Neural progenitor cell (in vitro differentiated cells): ENCODE data around the gene TRIM4. TPM values are rescaled to one million over a fixed set of nuclear protein-coding genes. Genes with fewer than 3 reads are reported as not detected.

Experiments
- DNase-seq: peaks from one replicate; pipeline ENCODE4 v3.0.0-alpha.2; 2016; ENCODE audit warnings: low spot score
- H2AFZ ChIP-seq: fragments of 200-600 bp; sonication (generic); replicated peaks from 2 replicates; pipeline ENCODE4 v1.6.1; 2016; ENCODE audit warnings: antibody characterized with exemption
- H3F3A ChIP-seq: fragments of 200-600 bp; sonication (generic); 2 replicates; pipeline ENCODE4 v1.6.1; 2016; ENCODE audit warnings: antibody characterized with exemption, low read depth
- H3K27ac ChIP-seq: fragments of 200-600 bp; sonication (generic); 2 replicates; pipeline ENCODE4 v1.5.1; 2016; ENCODE audit warnings: mild to moderate bottlenecking
- H3K27me3 ChIP-seq: fragments of 200-600 bp; sonication (generic); 2 replicates; pipeline ENCODE4 v1.6.1; 2016; ENCODE audit warnings: mild to moderate bottlenecking, moderate library complexity
- H3K36me3 ChIP-seq: fragments of 200-600 bp; sonication (generic); 2 replicates; pipeline ENCODE4 v1.5.1; 2016
- H3K4me1 ChIP-seq: fragments of 200-600 bp; sonication (generic); 2 replicates; pipeline ENCODE4 v1.6.1; 2016; ENCODE audit warnings: mixed run types
- H3K4me2 ChIP-seq: fragments of 200-600 bp; sonication (generic); 2 replicates; pipeline ENCODE4 v1.6.1; 2016
- H3K4me3 ChIP-seq: fragments of 200-600 bp; sonication (generic); 2 replicates; pipeline ENCODE4 v1.5.1; 2016
- H3K79me2 ChIP-seq: fragments of 200-600 bp; sonication (generic); 2 replicates; pipeline ENCODE4 v1.6.1; 2016; ENCODE audit warnings: low read depth
- H3K9ac ChIP-seq: fragments of 200-600 bp; sonication (generic); 2 replicates; pipeline ENCODE4 v1.6.1; 2016
- H3K9me3 ChIP-seq: fragments of 200-600 bp; sonication (generic); 2 replicates; pipeline ENCODE4 v1.5.1; 2016; ENCODE audit warnings: low read depth
- H4K20me1 ChIP-seq: fragments of 200-600 bp; sonication (generic); 2 replicates; pipeline ENCODE4 v1.6.1; 2016; ENCODE audit warnings: low read depth
- H3K27ac Mint-ChIP-seq: 3 replicates; pipeline ENCODE4 v1.8.0; 2021; ENCODE audit warnings: mixed read lengths
- H3K27me3 Mint-ChIP-seq: 2 replicates; pipeline ENCODE4 v1.8.0; 2022; ENCODE audit warnings: low read depth, mild to moderate bottlenecking, inconsistent platforms, moderate library complexity, mixed read lengths; ENCODE audit not compliant: insufficient read depth
- H3K36me3 Mint-ChIP-seq: 3 replicates; pipeline ENCODE4 v1.8.0; 2021; ENCODE audit warnings: mixed read lengths
- H3K4me1 Mint-ChIP-seq: 3 replicates; pipeline ENCODE4 v1.8.0; 2021; ENCODE audit warnings: mixed read lengths
- H3K4me3 Mint-ChIP-seq: 3 replicates; pipeline ENCODE4 v1.8.0; 2021; ENCODE audit warnings: mild to moderate bottlenecking, moderate library complexity, mixed read lengths
- H3K9me3 Mint-ChIP-seq: 3 replicates; pipeline ENCODE4 v1.8.0; 2020; ENCODE audit warnings: mixed read lengths
- CTCF ChIP-seq: fragments of 200-600 bp; sonication (generic); IDR thresholded peaks from 2 replicates; pipeline ENCODE4 v1.5.1; 2017; ENCODE audit warnings: antibody characterized with exemption, mild to moderate bottlenecking
- EZH2 ChIP-seq: fragments of 200-600 bp; sonication (generic); IDR thresholded peaks from 2 replicates; pipeline ENCODE4 v1.6.1; 2017; ENCODE audit warnings: antibody characterized with exemption, mild to moderate bottlenecking, moderate library complexity
- EZH2phosphoT487 ChIP-seq: fragments of 200-600 bp; sonication (generic); IDR thresholded peaks from 2 replicates; pipeline ENCODE4 v1.6.1; 2017; ENCODE audit warnings: antibody characterized with exemption
- total RNA-seq: library from RNA; depleted of rRNA; stranded (reverse); fragments of >200 nt; gene quantifications from 2 replicates; pipeline ENCODE4 v1.2.3, GENCODE V29; 2015; ENCODE audit warnings: low replicate concordance

The TRIM4 gene
- total RNA-seq, 1 donor from 2014 or later, result not detected

GRCh38 chr7:99926321-99926720, 7.0 kb upstream of the TRIM4 start:
- no peak for TF ChIP-seq EZH2phosphoT487
- no peak for TF ChIP-seq CTCF
- TF ChIP-seq EZH2, result no peak
- Histone ChIP-seq H3K79me2 (no peaks in the 10 kb centered on the region), H2AFZ (no peak overlapping the region)

GRCh38 chr7:99923200-99923599, 3.9 kb upstream of the TRIM4 start:
- H4K20me1 ChIP-seq, result no peaks in the 10 kb centered on the region
- no peak overlapping the region for H3K27ac ChIP-seq
- H3K9me3 ChIP-seq, result peaks cover 3% of the 10 kb centered on the region
- peaks cover 4% of the 10 kb centered on the region for H3K36me3 Mint-ChIP-seq
- no peak overlapping the region for H3K27ac Mint-ChIP-seq
- H3K4me3 Mint-ChIP-seq, result no peak overlapping the region
- H3K9ac ChIP-seq, result no peak overlapping the region
- no peak for DNase-seq
- no peaks in the 10 kb centered on the region for H3K36me3 ChIP-seq
- peaks cover 9% of the 10 kb centered on the region for H3K9me3 Mint-ChIP-seq
- TF ChIP-seq CTCF, result no peak
- no peaks in the 10 kb centered on the region for H3K4me1 ChIP-seq
- H3K4me3 ChIP-seq, result no peak overlapping the region
- H3F3A ChIP-seq, result no peaks in the 10 kb centered on the region
- no peak overlapping the region for H2AFZ ChIP-seq
- H3K27me3 ChIP-seq, result peaks cover 9% of the 10 kb centered on the region
- no peak overlapping the region for H3K4me2 ChIP-seq
- H3K79me2 ChIP-seq, result no peaks in the 10 kb centered on the region
- H3K27me3 Mint-ChIP-seq, result peaks cover 2% of the 10 kb centered on the region
- H3K4me1 Mint-ChIP-seq, result no peaks in the 10 kb centered on the region

More at GRCh38 chr7:99926321-99926720, 7.0 kb upstream of the TRIM4 start:
- Histone ChIP-seq H3K36me3 (no peaks in the 10 kb centered on the region), H3K9ac (no peak overlapping the region), H3K27me3 (peaks cover 16% of the 10 kb centered on the region), H3K4me3 (no peak overlapping the region), H3K4me1 (no peaks in the 10 kb centered on the region), H3K27ac (no peak overlapping the region), H4K20me1 (no peaks in the 10 kb centered on the region), H3K9me3 (no peaks in the 10 kb centered on the region), H3F3A (no peaks in the 10 kb centered on the region), H3K4me2 (no peak overlapping the region)
- Mint-ChIP-seq H3K27me3 (peaks cover 4% of the 10 kb centered on the region), H3K27ac (no peak overlapping the region), H3K4me3 (no peak overlapping the region), H3K9me3 (peaks cover 4% of the 10 kb centered on the region), H3K36me3 (peaks cover 4% of the 10 kb centered on the region), H3K4me1 (no peaks in the 10 kb centered on the region)
- no peak for DNase-seq

GRCh38 chr7:99920149-99920548, 819 bp upstream of the TRIM4 start:
- TF ChIP-seq EZH2phosphoT487 (no peak), EZH2 (no peak)
- no peak overlapping the region for H3K27ac ChIP-seq
- Mint-ChIP-seq H3K27me3 (peaks cover 6% of the 10 kb centered on the region), H3K27ac (no peak overlapping the region), H3K9me3 (peaks cover 9% of the 10 kb centered on the region), H3K4me3 (peak overlapping the region; percentile 85), H3K4me1 (no peaks in the 10 kb centered on the region), H3K36me3 (peaks cover 4% of the 10 kb centered on the region)
- no peak overlapping the region for H3K9ac ChIP-seq
- no peaks in the 10 kb centered on the region for H3K79me2 ChIP-seq
- no peak overlapping the region for H2AFZ ChIP-seq
- H3K36me3 ChIP-seq, result no peaks in the 10 kb centered on the region
- DNase-seq, result no peak
- H3K4me3 ChIP-seq, result no peak overlapping the region
- no peaks in the 10 kb centered on the region for H3K4me1 ChIP-seq
- H3F3A ChIP-seq, result no peaks in the 10 kb centered on the region
- H3K4me2 ChIP-seq, result no peak overlapping the region
- no peaks in the 10 kb centered on the region for H3K27me3 ChIP-seq
- peaks cover 3% of the 10 kb centered on the region for H3K9me3 ChIP-seq
- no peaks in the 10 kb centered on the region for H4K20me1 ChIP-seq

- Mint-ChIP-seq H3K9me3 (peaks cover 9% of the 10 kb centered on the region), H3K27me3 (peaks cover 6% of the 10 kb centered on the region), H3K4me1 (no peaks in the 10 kb centered on the region), H3K4me3 (peak overlapping the region; percentile 85), H3K27ac (no peak overlapping the region), H3K36me3 (peaks cover 4% of the 10 kb centered on the region)
- peaks cover 3% of the 10 kb centered on the region for H3K9me3 ChIP-seq
- H3K27ac ChIP-seq, result no peak overlapping the region
- no peaks in the 10 kb centered on the region for H4K20me1 ChIP-seq
- H3K4me3 ChIP-seq, result no peak overlapping the region
- H3K79me2 ChIP-seq, result no peaks in the 10 kb centered on the region
- H3K4me2 ChIP-seq, result no peak overlapping the region
- no peak overlapping the region for H3K9ac ChIP-seq
- H3K4me1 ChIP-seq, result no peaks in the 10 kb centered on the region
- H2AFZ ChIP-seq, result no peak overlapping the region
- DNase-seq, result no peak
- TF ChIP-seq EZH2phosphoT487 (no peak), EZH2 (no peak), CTCF (no peak)
- H3K27me3 ChIP-seq, result no peaks in the 10 kb centered on the region
- H3K36me3 ChIP-seq, result no peaks in the 10 kb centered on the region
- H3F3A ChIP-seq, result no peaks in the 10 kb centered on the region
Observed at GRCh38 chr7:99919814-99920112, 433 bp upstream of the TRIM4 start.
